Measurements from ENCODE around the gene HAGHL.

DNA sequence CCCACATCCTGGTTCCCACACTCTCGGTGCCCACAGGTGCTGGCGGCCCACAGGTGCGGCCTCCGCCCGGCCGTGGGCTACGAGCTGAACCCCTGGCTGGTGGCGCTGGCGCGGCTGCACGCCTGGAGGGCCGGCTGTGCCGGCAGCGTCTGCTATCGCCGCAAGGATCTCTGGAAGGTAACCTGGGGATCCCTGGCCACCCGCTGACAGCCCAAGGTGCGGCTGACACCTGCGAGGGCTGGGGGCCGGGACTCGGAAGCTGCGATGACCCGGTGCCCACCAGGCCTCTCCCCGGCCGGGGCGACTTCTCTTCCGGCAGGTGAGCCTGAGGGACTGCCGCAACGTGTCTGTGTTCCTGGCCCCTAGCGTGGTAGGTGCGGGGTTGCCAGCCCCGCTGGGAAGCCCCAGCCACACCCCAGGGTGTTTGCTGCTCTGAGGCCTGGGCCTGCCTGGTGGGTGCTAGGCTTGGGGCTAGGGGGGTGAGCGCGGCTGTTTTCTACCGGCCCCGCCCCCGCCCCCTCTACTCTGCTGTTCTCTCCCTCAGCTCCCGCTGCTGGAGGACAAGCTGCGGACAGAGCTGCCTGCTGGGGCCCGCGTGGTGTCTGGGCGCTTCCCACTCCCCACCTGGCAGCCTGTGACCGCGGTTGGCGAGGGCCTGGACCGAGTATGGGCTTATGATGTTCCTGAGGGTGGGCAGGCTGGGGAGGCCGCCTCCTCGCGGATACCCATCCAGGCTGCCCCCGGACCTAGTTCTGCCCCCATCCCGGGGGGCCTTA is 5.0 kb upstream of the HAGHL start:
- TF ChIP-seq, protein P1, sequence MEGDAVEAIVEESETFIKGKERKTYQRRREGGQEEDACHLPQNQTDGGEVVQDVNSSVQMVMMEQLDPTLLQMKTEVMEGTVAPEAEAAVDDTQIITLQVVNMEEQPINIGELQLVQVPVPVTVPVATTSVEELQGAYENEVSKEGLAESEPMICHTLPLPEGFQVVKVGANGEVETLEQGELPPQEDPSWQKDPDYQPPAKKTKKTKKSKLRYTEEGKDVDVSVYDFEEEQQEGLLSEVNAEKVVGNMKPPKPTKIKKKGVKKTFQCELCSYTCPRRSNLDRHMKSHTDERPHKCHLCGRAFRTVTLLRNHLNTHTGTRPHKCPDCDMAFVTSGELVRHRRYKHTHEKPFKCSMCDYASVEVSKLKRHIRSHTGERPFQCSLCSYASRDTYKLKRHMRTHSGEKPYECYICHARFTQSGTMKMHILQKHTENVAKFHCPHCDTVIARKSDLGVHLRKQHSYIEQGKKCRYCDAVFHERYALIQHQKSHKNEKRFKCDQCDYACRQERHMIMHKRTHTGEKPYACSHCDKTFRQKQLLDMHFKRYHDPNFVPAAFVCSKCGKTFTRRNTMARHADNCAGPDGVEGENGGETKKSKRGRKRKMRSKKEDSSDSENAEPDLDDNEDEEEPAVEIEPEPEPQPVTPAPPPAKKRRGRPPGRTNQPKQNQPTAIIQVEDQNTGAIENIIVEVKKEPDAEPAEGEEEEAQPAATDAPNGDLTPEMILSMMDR (IDR thresholded peaks at IDR 0.05) = no peak
- no peak for TF ChIP-seq POLR2A (IDR thresholded peaks at IDR 0.05)

Measured in esophagus squamous epithelium (tissue), 4 donors.